Measurements from ENCODE around the gene THPO.

DNA sequence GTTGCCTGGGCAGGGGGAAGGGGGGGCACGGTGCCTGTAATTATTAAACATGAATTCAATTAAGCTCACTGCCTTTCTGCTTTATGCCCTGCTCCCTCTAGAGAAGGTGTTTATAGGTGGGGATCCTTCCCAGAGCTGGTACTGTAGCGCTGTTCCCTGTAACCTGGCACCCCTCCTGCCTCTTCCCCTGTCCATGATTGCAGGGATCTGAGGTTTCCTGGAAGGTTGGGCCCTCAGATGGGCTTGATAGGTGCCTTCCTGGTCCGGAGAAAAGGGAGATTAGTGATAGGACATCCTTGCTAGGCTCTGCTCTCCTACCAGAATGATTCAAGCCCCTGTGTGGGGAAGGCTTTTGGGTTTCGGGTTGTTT lies 42.7 kb downstream of the THPO start:
- TF ChIP-seq POLR2A (IDR thresholded peaks at IDR 0.05), result no peak
- TF ChIP-seq, protein P1, sequence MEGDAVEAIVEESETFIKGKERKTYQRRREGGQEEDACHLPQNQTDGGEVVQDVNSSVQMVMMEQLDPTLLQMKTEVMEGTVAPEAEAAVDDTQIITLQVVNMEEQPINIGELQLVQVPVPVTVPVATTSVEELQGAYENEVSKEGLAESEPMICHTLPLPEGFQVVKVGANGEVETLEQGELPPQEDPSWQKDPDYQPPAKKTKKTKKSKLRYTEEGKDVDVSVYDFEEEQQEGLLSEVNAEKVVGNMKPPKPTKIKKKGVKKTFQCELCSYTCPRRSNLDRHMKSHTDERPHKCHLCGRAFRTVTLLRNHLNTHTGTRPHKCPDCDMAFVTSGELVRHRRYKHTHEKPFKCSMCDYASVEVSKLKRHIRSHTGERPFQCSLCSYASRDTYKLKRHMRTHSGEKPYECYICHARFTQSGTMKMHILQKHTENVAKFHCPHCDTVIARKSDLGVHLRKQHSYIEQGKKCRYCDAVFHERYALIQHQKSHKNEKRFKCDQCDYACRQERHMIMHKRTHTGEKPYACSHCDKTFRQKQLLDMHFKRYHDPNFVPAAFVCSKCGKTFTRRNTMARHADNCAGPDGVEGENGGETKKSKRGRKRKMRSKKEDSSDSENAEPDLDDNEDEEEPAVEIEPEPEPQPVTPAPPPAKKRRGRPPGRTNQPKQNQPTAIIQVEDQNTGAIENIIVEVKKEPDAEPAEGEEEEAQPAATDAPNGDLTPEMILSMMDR (IDR thresholded peaks at IDR 0.05), result no peak
- no peak for TF ChIP-seq POLR2AphosphoS5 (IDR thresholded peaks at IDR 0.05)
- no peak for TF ChIP-seq EP300 (IDR thresholded peaks at IDR 0.05)

Measured in gastroesophageal sphincter (tissue), 3 donors.